Measurements from ENCODE around the gene RAB11FIP4. TPM values are rescaled to one million over a fixed set of nuclear protein-coding genes. Genes with fewer than 3 reads are reported as not detected.

The RAB11FIP4 gene
- total and polyA plus RNA-seq, 3 donors from 2014 or later: 44.3 to 104 (median 90.2) TPM

DNA sequence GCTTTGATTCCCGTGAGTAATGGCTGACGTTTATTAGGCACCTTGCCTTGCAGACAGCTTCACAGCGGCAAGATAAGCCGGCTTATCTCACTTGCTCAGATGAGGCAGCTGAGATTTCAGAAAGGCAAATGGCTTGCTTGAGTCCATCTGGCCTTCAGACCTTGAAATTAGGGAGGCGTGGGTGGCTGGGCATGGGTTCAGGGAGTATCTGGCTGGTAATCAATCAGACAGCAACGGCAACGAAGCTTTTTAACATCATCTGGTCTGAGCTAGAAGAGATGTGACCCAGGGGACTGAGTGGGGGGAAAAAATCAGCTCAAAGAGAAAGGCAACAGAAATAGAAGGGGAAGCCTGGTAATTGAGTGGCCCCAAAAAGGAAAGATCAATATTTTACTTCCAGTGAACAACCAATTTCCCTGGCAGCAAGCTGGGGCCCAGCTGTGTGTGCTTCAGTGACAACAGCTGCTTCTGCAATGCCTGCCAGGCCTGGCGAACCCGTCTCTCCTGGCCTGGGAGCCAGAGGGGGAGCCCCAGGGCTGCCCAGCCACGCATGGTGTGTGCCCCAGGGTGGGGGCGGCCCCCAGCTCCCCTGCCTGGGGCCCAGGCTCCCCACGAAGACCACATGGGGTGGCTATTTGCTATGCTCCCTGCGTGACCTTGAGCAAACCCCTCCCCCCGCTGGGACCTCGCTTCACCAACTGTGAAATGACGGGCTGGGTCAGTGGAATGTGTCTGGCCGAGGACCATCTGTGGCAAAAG is 34.0 kb downstream of the RAB11FIP4 start:
- H3K27me3 ChIP-seq: no peaks in the 10 kb centered on the region
- H3K4me1 ChIP-seq: no peaks in the 10 kb centered on the region
- H3K9me3 ChIP-seq: no peaks in the 10 kb centered on the region
- TF ChIP-seq, protein P1, sequence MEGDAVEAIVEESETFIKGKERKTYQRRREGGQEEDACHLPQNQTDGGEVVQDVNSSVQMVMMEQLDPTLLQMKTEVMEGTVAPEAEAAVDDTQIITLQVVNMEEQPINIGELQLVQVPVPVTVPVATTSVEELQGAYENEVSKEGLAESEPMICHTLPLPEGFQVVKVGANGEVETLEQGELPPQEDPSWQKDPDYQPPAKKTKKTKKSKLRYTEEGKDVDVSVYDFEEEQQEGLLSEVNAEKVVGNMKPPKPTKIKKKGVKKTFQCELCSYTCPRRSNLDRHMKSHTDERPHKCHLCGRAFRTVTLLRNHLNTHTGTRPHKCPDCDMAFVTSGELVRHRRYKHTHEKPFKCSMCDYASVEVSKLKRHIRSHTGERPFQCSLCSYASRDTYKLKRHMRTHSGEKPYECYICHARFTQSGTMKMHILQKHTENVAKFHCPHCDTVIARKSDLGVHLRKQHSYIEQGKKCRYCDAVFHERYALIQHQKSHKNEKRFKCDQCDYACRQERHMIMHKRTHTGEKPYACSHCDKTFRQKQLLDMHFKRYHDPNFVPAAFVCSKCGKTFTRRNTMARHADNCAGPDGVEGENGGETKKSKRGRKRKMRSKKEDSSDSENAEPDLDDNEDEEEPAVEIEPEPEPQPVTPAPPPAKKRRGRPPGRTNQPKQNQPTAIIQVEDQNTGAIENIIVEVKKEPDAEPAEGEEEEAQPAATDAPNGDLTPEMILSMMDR (IDR thresholded peaks at IDR 0.05): no peak
- TF ChIP-seq POLR2A (IDR thresholded peaks at IDR 0.05): no peak
- no peaks in the 10 kb centered on the region for H3K36me3 ChIP-seq (ENCODE audit: low read depth, missing control alignments)
- no peak overlapping the region for H3K4me3 ChIP-seq
- intact Hi-C loops (cut with DNase I; ENCODE audit: low total_unique reads): no loop called here
- no peak overlapping the region for H3K27ac ChIP-seq
- WGBS, 2 donors: 38 to 44% methylated on average over 10 to 17 of the region's 17 CpGs
- no peak for DNase-seq

DNA sequence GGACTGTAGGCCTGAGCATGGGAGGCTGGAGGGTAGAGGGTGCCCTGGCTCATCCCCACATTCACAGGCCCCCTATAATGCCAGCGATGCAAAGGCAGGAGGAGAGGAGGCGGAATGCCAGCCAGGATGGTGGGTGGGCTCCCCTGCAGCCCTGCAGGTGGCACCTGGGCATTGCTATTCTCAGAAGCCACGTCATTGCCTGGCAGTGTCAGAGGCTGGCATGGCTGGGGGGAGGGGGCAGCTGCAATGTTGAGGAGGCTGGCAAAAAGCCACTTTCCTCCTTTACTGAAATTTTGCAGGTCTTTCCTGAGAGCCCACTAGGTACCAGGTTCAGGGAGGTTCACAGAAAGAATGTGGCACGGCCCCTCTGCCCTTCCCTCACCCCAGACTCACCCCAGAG is 36.2 kb downstream of the RAB11FIP4 start:
- H3K27ac ChIP-seq: no peak overlapping the region
- TF ChIP-seq, protein P1 (IDR thresholded peaks at IDR 0.05): no peak
- intact Hi-C loops (cut with DNase I; ENCODE audit: low total_unique reads): no loop called here

DNA sequence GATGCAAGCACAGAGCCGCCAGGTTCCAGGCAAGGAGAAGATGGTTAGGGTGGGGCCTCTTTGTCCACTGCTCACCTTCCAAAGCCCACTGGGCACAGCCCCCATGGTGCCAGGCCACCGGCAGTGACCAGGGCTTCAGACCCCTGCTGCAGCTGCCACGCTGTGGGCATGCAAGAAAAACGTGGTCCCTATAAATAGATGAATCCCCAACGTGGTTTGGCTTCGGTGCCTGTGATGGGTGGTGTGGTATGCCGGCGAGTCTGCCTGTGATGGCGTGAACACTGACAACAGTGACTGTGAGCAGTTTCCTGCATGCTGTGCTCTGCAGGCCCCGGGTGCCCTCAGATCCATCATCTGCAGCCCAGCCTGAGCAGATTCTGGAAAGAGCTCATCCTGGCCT is 36.6 kb downstream of the RAB11FIP4 start:
- TF ChIP-seq POLR2A (IDR thresholded peaks at IDR 0.05): no peak
- TF ChIP-seq, protein P1 (IDR thresholded peaks at IDR 0.05): no peak
- Histone ChIP-seq H3K4me1 (no peaks in the 10 kb centered on the region), H3K9me3 (no peaks in the 10 kb centered on the region), H3K27me3 (no peaks in the 10 kb centered on the region), H3K4me3 (no peak overlapping the region), H3K36me3 (ENCODE audit: low read depth, missing control alignments) (no peaks in the 10 kb centered on the region), H3K27ac (no peak overlapping the region)
- no peak for DNase-seq
- 69 to 83% methylated on average over 9 to 10 of the region's 10 CpGs for WGBS, 2 donors
- intact Hi-C loops (cut with DNase I; ENCODE audit: low total_unique reads): no loop called here

More for the DNA sequence above, 36.2 kb downstream of the RAB11FIP4 start:
- WGBS, 2 donors: 88 to 100% methylated on average over 1 to 4 of the region's 4 CpGs
- Histone ChIP-seq H3K36me3 (ENCODE audit: low read depth, missing control alignments) (no peaks in the 10 kb centered on the region), H3K4me3 (no peak overlapping the region), H3K27me3 (no peaks in the 10 kb centered on the region), H3K4me1 (no peaks in the 10 kb centered on the region), H3K9me3 (no peaks in the 10 kb centered on the region)
- DNase-seq: no peak

DNA sequence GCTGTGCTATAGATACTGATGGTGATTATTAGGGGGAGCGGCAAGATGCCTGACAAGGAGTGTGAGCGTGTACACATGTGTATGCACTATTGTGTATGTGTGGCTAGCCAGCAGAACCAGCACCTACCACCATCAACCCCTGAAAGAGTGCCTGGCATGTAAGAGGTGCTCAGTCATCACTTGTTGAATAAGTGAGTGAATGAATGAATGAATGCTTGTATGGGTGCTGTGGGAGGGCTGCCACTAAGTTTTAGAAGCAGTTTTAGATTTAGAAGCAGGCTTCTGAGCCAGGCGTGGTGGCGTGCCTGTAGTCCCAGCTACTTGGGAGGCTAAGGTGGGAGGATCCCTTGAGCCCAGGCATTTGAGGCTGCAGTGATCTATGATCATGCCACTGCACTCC is 37.0 kb downstream of the RAB11FIP4 start:
- intact Hi-C loops (cut with DNase I; ENCODE audit: low total_unique reads): no loop called here
- DNase-seq: no peak
- H3K9me3 ChIP-seq: no peaks in the 10 kb centered on the region
- H3K36me3 ChIP-seq (ENCODE audit: low read depth, missing control alignments): no peaks in the 10 kb centered on the region
- no peak overlapping the region for H3K4me3 ChIP-seq
- TF ChIP-seq, protein P1 (IDR thresholded peaks at IDR 0.05): no peak
- TF ChIP-seq POLR2A (IDR thresholded peaks at IDR 0.05): no peak
- 89 to 99% methylated on average over 2 to 4 of the region's 4 CpGs for WGBS, 2 donors
- no peaks in the 10 kb centered on the region for H3K4me1 ChIP-seq
- no peaks in the 10 kb centered on the region for H3K27me3 ChIP-seq
- H3K27ac ChIP-seq: no peak overlapping the region
